HG03432 (cell line): ENCODE data around the gene ATL2.

Source experiments
- ATAC-seq: cut with Tn5 transposase; IDR thresholded peaks from one replicate; pipeline ENCODE4 v1.9.1; 2021; ENCODE audit warnings: mild to moderate bottlenecking, moderate library complexity; ENCODE audit not compliant: unreplicated experiment

Gene ATL2

DNA sequence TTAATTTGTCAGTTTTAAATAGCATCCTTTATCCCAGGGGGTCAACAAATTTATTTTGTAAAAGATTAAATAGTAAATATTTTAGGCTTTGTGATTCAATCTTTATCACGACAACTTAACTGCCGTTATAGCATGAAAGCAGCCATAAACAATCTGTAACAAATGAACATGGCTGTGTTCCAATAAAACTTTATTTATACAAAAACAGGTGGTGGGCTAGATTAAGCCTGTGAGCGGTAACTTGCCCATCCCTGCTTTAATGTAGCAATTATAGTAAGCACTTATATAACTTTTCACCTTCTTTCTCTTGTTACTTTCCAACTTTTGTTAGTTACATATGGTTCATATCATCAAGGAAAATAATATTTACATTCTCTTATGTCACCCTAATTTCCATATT is 121.9 kb downstream of the ATL2 start:
- ATAC-seq, result no peak

DNA sequence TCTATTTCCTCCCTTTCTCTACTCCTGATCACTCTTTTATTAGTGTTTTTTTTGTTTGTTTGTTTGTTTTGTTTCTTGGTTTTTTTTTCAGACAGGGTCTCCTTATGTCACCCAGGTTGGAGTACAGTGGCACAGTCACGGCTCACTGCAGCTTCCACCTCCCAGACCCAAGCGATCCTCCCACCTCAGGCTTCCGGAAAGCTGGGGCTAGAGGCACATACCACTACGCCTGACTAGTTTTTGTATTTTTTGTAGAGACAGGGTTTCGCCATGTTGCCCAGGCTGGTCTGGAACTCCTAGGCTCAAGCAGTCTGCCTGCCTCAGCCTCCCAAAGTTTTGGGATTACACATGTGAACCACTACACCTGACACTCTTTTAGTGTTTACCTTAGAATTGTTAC is 122.3 kb downstream of the ATL2 start:
- ATAC-seq, result no peak

DNA sequence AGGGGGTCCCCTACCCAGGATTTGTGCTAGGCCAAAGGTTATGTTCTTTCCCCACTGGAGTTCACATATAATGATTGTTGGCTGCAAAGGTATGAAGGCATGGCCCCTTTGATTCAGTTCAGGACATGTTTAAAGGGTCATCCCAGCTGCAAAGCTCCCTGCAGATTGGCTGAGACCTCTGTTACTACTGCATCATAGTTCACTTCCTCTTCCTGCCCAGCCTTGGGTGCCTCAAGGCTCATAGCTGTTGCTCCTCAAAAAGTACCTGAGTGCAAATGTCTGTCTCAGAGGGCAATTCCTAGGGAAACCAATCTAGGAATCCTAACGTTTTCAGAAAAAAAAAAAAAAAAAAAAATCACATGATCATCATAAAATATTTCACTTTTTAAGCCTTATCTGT is 125.1 kb downstream of the ATL2 start:
- ATAC-seq, result no peak

DNA sequence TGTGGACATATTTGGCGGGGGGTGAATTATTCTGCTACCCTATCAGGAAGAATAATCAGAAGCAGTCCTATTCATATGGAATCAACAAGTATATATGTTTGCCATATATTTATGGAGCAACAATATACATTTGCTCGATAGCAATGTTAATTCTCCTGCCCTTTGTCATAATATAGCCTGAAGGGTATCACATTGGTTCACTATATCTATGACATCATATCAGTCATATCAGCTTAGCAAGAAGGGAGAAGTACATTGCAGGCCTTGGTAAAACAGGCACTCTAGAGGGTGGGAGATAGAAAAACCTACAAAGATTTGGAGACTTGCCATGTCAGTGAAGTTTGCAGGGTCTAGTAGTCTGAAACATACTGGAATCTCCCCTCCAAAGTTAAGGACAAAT is 128.4 kb downstream of the ATL2 start:
- ATAC-seq, result no peak

DNA sequence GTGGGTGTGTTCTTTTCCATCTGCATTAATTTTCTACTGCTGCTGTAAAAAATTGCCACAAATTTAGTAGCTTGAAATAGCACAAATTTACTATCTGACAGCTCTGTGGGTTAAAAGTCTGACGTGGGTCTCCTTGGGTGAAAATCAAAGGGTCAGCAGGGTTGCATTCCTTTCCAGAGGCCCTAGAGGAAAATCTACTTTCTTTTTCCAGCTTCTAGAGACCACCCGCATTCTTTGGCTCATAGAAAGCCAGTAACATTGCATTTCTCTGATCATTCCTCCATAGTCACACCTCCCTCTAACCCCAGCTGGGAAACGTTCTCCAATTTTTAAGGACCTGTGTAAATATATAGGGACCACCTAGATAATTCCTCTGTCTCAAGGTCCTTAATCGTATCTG is 128.8 kb downstream of the ATL2 start:
- ATAC-seq, result no peak

DNA sequence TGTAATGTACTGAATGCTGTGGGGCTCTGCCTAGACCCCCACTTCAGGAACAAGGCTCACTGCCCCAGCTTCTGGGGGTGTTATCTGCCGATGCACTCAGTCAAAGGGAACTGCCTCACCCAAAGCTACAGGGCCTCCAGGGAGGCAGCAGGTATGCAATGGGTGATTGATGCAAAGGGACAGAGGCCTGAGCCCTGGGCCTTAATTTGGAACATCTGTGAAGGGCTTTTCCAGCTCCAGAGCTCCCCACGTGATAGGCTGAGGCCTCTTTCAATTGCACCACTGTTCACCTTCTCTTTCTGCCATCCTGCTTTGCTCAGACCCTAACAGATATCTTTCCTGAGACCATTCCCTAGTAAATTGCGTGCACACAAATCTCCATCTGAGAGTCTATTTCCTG is 131.0 kb downstream of the ATL2 start:
- ATAC-seq, result no peak

DNA sequence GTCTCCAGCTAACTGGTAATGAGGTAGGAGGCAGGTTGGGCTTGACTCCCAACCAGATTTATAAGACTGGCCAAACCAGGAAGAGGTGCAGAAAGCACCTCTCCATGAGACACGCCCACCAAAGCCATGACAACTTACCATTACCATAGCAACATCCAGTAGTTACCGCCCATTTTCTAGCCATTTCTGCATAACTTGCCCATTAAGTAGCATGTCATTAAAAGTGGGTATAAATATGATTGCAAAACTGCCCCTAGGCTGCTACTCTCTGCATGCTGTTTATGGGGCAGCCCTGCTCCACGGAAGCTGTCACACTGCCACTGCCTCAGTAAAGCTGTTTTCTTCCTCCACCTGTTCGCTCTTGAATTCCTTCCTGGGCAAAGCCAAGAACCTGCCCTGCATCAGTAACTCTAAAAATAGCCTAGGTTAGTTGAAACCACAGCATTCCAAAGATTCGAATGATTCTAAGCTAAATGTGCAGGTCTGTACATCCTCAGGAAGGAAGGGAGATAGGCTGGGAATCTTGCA is 131.9 kb downstream of the ATL2 start:
- ATAC-seq, result no peak

DNA sequence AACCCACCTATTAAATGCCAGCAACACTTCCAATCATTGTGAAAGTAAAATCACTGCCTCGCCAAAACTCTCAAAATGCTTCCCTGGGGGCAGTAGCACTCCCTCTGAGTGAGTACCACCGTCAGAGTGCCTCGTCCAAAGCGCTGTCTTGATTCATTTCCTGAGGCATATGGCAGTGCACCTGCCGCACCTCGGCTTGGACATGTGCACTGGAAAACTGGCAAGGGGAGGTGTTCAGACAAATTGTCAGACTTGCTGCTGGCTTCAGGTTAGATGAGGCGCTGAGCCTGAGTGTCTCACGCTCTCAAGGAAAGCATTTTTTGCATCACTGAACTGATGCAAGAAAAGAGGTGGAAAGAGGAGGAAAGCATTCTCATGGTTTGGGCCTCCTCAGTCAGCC is 132.8 kb downstream of the ATL2 start:
- no peak for ATAC-seq
